Neutrophil (primary cell): ENCODE measurements around the gene ASIC1.

Experiments used
- H3K27ac ChIP-seq: fragments of 200-600 bp; sonication (generic); 2 replicates; pipeline ENCODE4 v1.5.1; 2016; ENCODE audit warnings: mild to moderate bottlenecking, moderate library complexity
- H3K27me3 ChIP-seq: fragments of 200-600 bp; sonication (generic); 2 replicates; pipeline ENCODE4 v1.6.0; 2016; ENCODE audit warnings: mild to moderate bottlenecking
- H3K36me3 ChIP-seq: fragments of 200-600 bp; sonication (generic); 2 replicates; pipeline ENCODE4 v1.5.1; 2017
- H3K4me1 ChIP-seq, 2 experiments: fragments of 200-600 bp in 1 of 2; sonication (generic) in 1 of 2; 1 replicate in 1 of 2; 2 replicates in 1 of 2; pipeline versions ENCODE4 v1.5.1 to v1.6.1; 2013 to 2016; ENCODE audit warnings: low read depth in 1 of 2, low read length in 1 of 2, mild to moderate bottlenecking in 1 of 2, moderate library complexity in 1 of 2; ENCODE audit not compliant: control insufficient read depth in 1 of 2, insufficient read depth in 1 of 2
- H3K4me3 ChIP-seq, 2 experiments: fragments of 200-600 bp in 1 of 2; sonication (generic) in 1 of 2; 1 replicate in 1 of 2; 2 replicates in 1 of 2; pipeline ENCODE4 v1.5.1; 2013 to 2016; ENCODE audit warnings: low read depth in 1 of 2, low read length in 1 of 2, mild to moderate bottlenecking in 1 of 2, moderate library complexity in 1 of 2
- H3K9me3 ChIP-seq: fragments of 200-600 bp; sonication (generic); 2 replicates; pipeline ENCODE4 v1.5.1; 2016
- TF ChIP-seq, protein P1 (sequence below): fragments of 200-600 bp; sonication (generic); IDR thresholded peaks from 2 replicates; pipeline ENCODE4 v1.5.1; 2016; ENCODE audit warnings: antibody characterized with exemption

ASIC1 gene

DNA sequence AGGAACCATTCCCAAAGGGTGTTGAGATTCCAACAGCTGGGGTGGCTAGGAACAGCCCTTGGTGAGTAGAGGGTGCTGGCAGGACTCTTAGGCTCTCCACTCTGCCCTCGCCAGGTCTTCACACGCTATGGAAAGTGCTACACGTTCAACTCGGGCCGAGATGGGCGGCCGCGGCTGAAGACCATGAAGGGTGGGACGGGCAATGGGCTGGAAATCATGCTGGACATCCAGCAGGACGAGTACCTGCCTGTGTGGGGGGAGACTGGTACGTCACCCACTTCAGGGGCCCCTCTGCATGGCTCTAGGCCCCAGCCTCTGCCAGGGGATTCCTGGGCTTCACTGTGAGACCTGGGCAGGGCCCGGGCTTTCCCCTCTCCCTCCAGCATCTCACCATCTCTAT, 19.7 kb downstream of the ASIC1 start:
- Histone ChIP-seq H3K27me3 (peaks cover 40% of the 10 kb centered on the region), H3K9me3 (no peaks in the 10 kb centered on the region), H3K4me3 (no peak overlapping the region), H3K36me3 (no peaks in the 10 kb centered on the region), H3K4me1 (no peaks in the 10 kb centered on the region), H3K27ac (no peak overlapping the region)
- TF ChIP-seq, protein P1, sequence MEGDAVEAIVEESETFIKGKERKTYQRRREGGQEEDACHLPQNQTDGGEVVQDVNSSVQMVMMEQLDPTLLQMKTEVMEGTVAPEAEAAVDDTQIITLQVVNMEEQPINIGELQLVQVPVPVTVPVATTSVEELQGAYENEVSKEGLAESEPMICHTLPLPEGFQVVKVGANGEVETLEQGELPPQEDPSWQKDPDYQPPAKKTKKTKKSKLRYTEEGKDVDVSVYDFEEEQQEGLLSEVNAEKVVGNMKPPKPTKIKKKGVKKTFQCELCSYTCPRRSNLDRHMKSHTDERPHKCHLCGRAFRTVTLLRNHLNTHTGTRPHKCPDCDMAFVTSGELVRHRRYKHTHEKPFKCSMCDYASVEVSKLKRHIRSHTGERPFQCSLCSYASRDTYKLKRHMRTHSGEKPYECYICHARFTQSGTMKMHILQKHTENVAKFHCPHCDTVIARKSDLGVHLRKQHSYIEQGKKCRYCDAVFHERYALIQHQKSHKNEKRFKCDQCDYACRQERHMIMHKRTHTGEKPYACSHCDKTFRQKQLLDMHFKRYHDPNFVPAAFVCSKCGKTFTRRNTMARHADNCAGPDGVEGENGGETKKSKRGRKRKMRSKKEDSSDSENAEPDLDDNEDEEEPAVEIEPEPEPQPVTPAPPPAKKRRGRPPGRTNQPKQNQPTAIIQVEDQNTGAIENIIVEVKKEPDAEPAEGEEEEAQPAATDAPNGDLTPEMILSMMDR, result no peak

DNA sequence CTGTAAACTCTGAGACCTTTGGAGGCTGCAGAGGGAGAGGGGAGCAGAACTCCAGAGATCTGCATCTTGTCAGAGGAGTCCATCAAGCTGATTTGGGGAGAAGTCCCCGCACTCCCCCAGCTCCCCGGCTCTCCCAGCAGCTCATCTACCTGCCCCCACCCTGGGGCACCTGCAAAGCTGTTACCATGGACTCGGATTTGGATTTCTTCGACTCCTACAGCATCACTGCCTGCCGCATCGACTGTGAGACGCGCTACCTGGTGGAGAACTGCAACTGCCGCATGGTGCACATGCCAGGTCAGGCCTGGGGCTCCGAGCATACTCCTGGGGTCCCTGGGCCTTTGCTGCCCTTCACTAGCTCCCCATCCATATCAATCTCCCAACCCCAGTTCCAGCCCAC, 20.9 kb downstream of the ASIC1 start:
- H3K4me3 ChIP-seq, result no peak overlapping the region
- no peaks in the 10 kb centered on the region for H3K4me1 ChIP-seq
- H3K36me3 ChIP-seq, result no peaks in the 10 kb centered on the region
- TF ChIP-seq, protein P1, result no peak
- no peaks in the 10 kb centered on the region for H3K9me3 ChIP-seq
- H3K27ac ChIP-seq, result no peak overlapping the region
- peaks cover 28% of the 10 kb centered on the region for H3K27me3 ChIP-seq

DNA sequence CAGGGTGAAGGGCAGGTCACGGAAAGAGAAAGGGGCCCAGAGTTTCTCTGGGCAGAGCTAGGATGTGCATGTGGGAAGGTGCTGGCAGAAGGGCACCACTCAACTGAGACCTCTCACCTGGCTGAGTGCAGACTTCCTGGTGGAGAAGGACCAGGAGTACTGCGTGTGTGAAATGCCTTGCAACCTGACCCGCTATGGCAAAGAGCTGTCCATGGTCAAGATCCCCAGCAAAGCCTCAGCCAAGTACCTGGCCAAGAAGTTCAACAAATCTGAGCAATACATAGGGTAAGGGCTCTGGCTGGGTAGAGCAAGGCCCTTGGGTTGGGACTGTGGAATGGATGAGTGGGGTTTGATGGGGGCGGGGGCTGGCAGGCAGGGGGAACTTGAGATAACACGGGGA, 22.4 kb downstream of the ASIC1 start:
- Histone ChIP-seq H3K36me3 (no peaks in the 10 kb centered on the region), H3K27ac (no peak overlapping the region), H3K9me3 (no peaks in the 10 kb centered on the region), H3K27me3 (peaks cover 26% of the 10 kb centered on the region), H3K4me1 (peaks cover 5% of the 10 kb centered on the region in 2 experiments), H3K4me3 (no peak overlapping the region)
- TF ChIP-seq, protein P1, result no peak

DNA sequence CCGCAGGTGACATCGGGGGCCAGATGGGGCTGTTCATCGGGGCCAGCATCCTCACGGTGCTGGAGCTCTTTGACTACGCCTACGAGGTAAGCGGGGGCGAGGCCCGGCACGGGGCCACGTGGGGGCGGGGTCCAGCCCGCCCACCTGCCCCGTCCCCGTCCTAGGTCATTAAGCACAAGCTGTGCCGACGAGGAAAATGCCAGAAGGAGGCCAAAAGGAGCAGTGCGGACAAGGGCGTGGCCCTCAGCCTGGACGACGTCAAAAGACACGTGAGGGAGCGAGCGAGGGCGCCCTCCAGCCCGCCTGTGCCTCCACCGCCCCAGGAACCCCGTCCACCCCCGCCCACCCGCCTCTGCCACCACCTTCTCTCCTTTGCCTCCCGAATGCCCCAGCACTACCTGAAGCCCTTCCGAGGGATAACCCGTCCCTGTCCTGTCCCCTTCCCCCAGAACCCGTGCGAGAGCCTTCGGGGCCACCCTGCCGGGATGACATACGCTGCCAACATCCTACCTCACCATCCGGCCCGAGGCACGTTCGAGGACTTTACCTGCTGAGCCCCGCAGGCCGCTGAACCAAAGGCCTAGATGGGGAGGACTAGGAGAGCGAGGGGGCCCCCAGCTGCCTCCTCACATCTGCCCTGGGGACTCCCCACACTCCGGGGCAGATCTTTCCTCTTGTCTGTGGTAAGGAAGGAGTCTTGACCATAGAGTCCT, 23.9 kb downstream of the ASIC1 start:
- H3K27ac ChIP-seq, result no peak overlapping the region
- no peaks in the 10 kb centered on the region for H3K36me3 ChIP-seq
- no peaks in the 10 kb centered on the region for H3K9me3 ChIP-seq
- peaks cover 26% of the 10 kb centered on the region for H3K27me3 ChIP-seq
- TF ChIP-seq, protein P1, result no peak
- H3K4me3 ChIP-seq, result no peak overlapping the region
- peaks cover 13 to 14% of the 10 kb centered on the region in 2 experiments for H3K4me1 ChIP-seq

DNA sequence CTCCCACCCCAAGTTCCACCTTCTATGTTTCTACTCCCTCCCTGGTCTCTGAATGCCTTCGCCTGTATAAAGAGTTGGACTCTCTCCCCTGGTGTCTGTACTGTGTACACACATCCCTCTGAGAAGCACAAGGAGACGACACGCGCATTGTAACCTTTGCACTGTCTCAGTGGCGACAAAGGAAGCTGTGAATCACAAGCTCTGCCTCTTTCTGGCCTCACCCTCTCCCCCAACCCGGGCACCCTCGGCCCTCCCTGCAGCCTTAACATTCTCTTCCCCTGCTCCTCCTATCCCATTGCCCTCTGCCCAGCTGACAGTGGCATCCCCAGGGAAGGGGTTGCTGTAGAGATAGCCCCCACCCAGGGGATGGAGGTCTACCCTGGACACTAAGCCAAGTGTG, 25.2 kb downstream of the ASIC1 start:
- peaks cover 13 to 14% of the 10 kb centered on the region in 2 experiments for H3K4me1 ChIP-seq
- H3K27me3 ChIP-seq, result peaks cover 26% of the 10 kb centered on the region
- TF ChIP-seq, protein P1, result no peak
- H3K27ac ChIP-seq, result no peak overlapping the region
- H3K4me3 ChIP-seq, result no peak overlapping the region
- peaks cover 11% of the 10 kb centered on the region for H3K36me3 ChIP-seq
- H3K9me3 ChIP-seq, result no peaks in the 10 kb centered on the region
